ENCODE data around the gene UNK. TPM values are rescaled to one million over a fixed set of nuclear protein-coding genes. Genes with fewer than 3 reads are reported as not detected.

UNK gene
- total RNA-seq, 4 donors from 2014 or later, result 19.4 to 38.9 (median 24.3) TPM

GRCh38 chr17:75779987-75780889 lies 4.4 kb upstream of the UNK start:
- ATAC-seq (ENCODE audit: low FRiP score), result no peak
- TF ChIP-seq CTCF (IDR thresholded peaks at IDR 0.05), result no peak
- no peak for DNase-seq (ENCODE audit: low spot score)

GRCh38 chr17:75783069-75783783 lies 1.4 kb upstream of the UNK start:
- ATAC-seq (ENCODE audit: low FRiP score) (no peak), DNase-seq (ENCODE audit: low spot score) (no peak)
- TF ChIP-seq CTCF (IDR thresholded peaks at IDR 0.05), result peak in 1 of 3 donors; percentile 36

- DNase-seq (ENCODE audit: low spot score) (no peak), ATAC-seq (ENCODE audit: low FRiP score) (peak; percentile 6)
- no peak for TF ChIP-seq CTCF (IDR thresholded peaks at IDR 0.05)
Measured at GRCh38 chr17:75783803-75784472, 668 bp upstream of the UNK start.

GRCh38 chr17:75785016-75785890 lies 647 bp downstream of the UNK start:
- peak; percentile 79 for ATAC-seq (ENCODE audit: low FRiP score)
- no peak for TF ChIP-seq CTCF (IDR thresholded peaks at IDR 0.05)

GRCh38 chr17:75791254-75791653 lies 6.6 kb downstream of the UNK start:
- no peak for ATAC-seq (ENCODE audit: low FRiP score)
- TF ChIP-seq CTCF (IDR thresholded peaks at IDR 0.05), result no peak
- DNase-seq (ENCODE audit: low spot score), result no peak

More at GRCh38 chr17:75785016-75785890, 647 bp downstream of the UNK start:
- DNase-seq (ENCODE audit: low spot score), result peak; percentile 61

- DNase-seq (ENCODE audit: low spot score) (no peak), ATAC-seq (ENCODE audit: low FRiP score) (no peak)
- TF ChIP-seq CTCF (IDR thresholded peaks at IDR 0.05), result no peak
Measured at GRCh38 chr17:75793460-75793859, 8.9 kb downstream of the UNK start.

All from omental fat pad (tissue), 4 donors.